Measurements from ENCODE around the gene MRPL18.

MRPL18 gene

DNA sequence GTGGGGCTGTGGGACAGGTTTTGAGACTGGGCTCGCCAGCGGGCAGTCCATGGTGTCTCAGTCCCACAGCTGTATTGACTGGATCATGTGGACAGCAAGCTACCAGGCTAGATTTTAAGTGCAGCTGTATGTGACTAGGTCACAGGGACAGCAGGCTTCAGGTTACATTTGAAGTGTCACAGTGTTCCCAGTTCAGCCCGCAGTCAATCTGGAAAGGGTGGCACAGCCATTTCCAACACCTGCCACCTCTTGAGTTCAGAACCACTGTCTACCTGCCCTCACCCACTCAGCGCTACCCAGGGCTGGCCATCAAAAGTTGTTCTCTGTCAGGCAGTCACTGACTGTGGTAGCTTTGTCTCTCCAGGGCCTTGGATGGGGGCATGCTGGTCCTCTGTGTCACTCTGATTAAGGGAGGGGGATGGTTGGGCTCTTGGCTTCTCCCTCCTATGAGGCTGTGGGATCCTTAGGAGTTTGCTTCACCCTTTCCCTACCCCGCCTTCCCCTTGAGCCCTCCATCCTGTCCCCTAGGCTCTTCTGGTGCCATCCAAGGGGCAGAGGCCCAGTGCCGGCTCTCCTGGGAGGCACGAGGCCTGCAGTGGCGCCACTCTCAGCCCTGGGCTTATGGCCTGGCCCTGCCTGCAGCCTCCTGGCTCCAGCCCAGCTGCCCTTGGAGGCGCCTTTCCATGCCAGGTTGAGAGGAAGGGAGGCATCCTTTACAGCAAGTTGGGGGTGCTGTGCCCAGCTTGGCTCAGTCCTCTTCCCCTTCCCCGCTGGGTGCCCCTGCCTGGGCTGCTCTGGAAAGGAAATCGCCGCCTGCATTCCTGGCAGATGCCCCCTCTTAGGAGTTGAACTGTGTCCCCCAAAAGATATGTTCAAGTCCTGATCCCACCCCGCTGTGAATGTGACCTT lies 54.7 kb downstream of the MRPL18 start:
- DNase-seq: peak; percentile 50 to 54

Measured in NCI-H187 (cell line).